ENCODE data around the gene BRAT1.

BRAT1 gene

GRCh38 chr7:2585446-2585845, 30.1 kb upstream of the BRAT1 start:
- in situ Hi-C loops (cut with MboI; ENCODE audit: low sequenced_read_pairs) = no loop called here

- in situ Hi-C loops (cut with MboI; ENCODE audit: low sequenced_read_pairs) = no loop called here
Observed at GRCh38 chr7:2583798-2584580, 28.7 kb upstream of the BRAT1 start.

- in situ Hi-C loops (cut with MboI; ENCODE audit: low sequenced_read_pairs) = no loop called here
Observed at GRCh38 chr7:2582006-2582735, 26.8 kb upstream of the BRAT1 start.

GRCh38 chr7:2580636-2581035, 25.3 kb upstream of the BRAT1 start:
- in situ Hi-C loops (cut with MboI; ENCODE audit: low sequenced_read_pairs) = no loop called here

GRCh38 chr7:2577914-2578680, 22.8 kb upstream of the BRAT1 start:
- in situ Hi-C loops (cut with MboI; ENCODE audit: low sequenced_read_pairs) = no loop called here

DNA sequence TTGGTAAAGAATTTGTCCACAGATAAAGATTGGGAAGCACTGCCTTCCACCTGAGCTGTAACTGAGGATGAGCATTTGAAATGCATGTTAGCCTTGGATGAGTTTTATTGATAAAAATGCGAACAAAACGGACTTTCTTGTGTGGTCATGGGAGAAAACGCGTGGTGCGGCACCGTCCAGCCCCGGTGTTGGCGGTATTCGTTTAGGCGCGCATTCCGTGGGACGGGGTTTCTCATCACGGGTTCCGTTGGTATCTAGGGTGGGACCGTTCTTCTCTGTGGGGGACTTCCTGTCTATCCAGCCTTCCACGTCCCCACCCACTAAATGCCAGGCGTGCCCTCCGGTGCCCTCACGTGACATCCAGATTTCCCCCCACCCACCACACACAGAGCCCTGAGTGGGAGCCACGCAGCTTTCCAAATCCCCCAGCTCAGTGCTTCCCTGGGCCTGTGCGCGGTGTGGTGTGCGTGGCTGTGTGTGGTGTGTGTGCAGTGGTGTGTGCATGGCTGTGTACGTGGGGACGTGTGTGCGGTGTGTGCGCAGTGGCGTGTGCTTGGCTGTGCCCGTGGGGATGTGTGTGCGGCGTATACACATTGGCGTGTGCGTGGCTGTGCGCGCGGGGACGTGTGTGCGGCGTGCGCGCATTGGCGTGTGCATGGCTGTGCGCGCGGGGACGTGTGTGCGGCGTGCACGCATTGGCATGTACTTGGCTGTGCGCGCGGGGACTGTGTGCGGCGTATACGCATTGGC, 21.6 kb upstream of the BRAT1 start:
- in situ Hi-C loops (cut with MboI; ENCODE audit: low sequenced_read_pairs) = no loop called here

DNA sequence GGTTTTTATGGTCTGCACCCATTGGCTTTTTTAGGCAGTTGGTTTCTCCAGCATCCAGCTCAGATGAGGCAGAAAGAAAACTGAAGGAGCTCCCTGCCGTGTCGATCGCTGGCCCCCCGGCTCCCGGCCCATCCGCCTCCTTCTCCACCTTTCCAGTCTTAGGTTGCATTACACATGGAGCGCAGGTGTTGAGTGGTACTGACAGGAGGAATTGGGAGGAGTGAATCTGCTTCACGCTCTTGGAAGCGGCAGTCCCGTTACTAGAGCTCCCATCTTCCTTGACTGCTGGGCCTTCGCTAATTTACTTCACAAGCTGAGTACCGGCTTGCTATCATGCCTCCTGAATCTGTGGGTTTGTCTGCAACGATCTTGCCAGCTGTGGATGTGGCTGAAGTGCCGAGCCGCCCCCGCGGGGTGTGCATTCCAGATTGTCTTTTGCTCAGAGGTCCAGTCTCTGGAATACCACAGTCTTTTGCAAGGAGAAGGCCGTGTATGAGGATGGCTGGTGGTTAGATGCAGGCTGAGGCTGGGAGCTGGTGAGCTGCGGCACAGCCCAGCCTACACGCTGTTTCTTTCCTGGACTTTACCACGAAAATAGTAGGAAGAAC, 20.5 kb upstream of the BRAT1 start:
- in situ Hi-C loops (cut with MboI; ENCODE audit: low sequenced_read_pairs) = no loop called here

GRCh38 chr7:2575046-2575732, 19.9 kb upstream of the BRAT1 start:
- in situ Hi-C loops (cut with MboI; ENCODE audit: low sequenced_read_pairs) = no loop called here

DNA sequence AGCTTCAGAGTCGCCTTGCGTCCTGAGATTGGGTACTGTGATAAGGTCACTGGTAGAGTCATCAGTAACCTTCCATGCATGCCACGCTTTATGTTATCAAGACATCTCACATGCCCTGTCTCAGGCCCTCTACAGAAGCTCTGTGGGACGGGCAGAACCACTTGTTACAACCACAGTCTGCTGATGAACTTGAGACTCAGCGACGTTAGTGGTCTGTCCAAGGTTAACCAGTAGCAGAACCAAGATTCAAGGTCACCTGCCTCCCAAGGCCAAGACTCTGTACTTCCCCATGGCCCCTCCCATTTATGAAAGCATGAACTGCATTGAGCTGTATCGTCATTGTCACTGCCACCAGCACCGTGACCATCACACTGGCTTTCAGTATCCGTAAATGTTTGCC, 18.4 kb upstream of the BRAT1 start:
- in situ Hi-C loops (cut with MboI; ENCODE audit: low sequenced_read_pairs) = no loop called here

DNA sequence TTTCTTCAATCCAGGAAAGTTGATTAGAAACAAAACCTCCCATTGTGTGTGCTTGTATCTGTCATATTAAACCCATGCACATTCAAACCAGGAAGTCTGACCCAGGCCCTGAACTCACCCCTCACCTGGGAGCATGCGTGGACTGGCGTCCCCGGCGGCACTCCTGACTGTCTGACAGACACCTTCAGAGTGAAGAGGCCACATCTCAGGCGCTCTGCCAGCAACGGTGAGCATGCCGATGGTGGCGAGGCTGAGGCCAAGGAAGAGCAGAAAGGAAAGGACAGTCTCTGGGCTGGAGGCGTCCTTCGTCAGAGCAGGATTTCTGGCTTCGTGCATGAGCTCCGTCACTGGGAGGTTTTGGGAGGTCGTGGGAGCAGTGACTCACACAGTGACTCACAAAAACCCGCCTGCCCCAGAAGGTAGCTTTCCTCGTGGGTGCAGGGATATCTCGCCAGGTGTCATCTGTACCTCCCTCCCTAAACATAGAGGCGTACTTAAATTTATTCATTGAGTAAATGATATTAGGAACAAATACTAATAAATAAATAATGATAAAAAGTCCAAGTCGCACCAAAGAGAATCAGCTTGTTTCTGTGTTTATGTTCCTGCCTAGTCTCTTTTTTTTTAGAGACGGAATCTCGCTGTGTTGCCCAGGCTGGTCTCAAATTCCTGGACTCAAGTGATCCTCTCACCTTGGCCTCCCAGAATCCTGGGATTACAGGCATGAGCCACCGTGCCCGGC, 16.9 kb upstream of the BRAT1 start:
- in situ Hi-C loops (cut with MboI; ENCODE audit: low sequenced_read_pairs) = no loop called here

DNA sequence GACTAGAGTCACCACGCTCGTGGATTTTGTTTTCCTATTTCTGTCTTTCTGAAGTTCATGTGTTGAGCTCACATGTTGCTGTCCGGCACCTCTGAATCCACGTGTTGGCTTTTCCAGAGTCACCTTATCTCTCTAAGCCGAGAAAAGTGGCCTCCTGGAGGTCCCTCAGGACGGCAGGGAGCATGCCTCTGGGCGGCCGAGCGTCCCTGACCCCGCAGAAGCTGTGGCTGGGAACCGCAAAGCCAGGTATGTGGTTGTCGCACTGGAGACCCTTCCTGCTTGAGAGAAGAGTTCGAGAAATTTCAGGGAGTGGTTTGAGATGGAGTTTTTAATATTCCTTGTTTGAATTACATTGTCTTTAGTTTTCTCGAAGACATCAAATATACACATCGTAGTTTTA, 16.1 kb upstream of the BRAT1 start:
- in situ Hi-C loops (cut with MboI; ENCODE audit: low sequenced_read_pairs) = no loop called here

DNA sequence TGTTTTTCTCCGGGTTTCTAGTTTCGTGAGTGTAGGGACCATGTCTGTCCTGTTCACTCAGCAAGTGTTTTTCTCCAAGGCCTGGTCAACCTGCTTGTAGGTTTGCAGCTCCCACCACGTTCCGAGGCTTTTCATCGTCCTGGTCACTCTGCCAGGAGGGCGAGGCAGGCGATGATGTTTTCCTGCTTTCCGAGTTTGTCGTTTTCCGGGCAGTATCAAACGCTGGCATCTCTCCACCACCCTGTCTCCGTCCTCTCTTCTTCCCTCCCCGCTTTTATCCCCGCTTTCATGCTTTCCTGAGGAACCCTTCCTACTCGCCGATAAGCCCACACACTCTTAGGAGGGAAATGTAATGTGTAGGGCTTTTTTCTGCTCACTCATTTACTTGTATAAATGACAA, 14.7 kb upstream of the BRAT1 start:
- in situ Hi-C loops (cut with MboI; ENCODE audit: low sequenced_read_pairs) = no loop called here

DNA sequence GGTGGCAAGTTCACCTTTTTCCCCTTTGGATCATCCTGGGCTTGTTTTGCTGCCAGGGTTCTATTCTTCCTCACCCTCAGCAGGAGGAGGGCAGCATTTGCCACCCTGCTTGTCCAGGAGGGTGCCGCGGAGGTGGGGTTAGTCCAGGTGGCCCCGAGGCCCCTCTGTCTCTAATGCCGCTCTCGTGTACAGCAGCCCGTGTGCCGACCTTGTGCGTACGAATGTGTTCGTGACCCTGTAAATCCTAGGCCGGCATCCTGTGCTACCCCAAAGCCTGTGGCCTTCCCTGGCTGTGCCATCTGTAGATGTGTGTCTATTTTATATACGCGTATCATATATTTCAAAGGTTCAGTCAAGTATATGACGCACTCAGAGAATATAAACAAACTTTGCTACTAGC, 14.1 kb upstream of the BRAT1 start:
- in situ Hi-C loops (cut with MboI; ENCODE audit: low sequenced_read_pairs) = no loop called here

DNA sequence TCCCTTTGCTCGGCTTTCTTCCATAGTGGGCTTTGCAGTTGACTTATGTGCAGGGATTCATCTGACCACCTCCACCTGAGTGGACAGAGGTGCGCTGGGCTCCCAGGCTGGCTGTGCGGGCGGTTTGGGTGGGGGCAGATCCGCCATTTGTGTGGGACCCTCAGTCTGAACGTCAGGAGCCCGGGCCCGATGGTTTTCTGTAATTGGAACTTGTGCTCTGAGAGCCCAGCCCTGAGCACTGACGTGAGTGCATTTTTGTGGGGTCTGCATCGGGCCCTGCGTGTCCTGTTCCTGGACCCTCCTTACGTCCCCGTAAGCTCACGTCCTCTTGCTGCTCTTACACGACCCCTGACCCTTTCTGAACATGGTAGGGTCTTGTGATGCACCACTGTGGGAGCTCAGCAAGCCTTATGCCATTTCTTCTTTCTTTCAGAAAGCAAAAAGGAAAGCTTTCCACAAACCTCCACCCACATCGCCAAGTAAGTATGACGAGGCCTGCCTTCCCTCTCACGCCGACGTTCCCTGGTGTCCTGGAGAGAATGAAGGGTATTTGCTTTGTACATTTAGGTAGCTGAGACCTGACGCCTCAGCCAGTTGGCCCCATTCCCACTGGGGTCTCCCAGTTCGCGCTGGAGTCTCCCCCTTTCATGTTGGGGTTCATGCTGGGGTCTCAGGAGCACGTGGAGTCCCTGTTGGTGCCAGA, 13.3 kb upstream of the BRAT1 start:
- in situ Hi-C loops (cut with MboI; ENCODE audit: low sequenced_read_pairs) = no loop called here

- in situ Hi-C loops (cut with MboI; ENCODE audit: low sequenced_read_pairs) = no loop called here
Observed at GRCh38 chr7:2567679-2568278, 12.5 kb upstream of the BRAT1 start.

- in situ Hi-C loops (cut with MboI; ENCODE audit: low sequenced_read_pairs) = no loop called here
Observed at GRCh38 chr7:2566890-2567678, 11.8 kb upstream of the BRAT1 start.

GRCh38 chr7:2566348-2566889, 11.1 kb upstream of the BRAT1 start:
- in situ Hi-C loops (cut with MboI; ENCODE audit: low sequenced_read_pairs) = no loop called here
